K562 (cell line): ENCODE results near the gene ACCSL. TPM values are rescaled to one million over a fixed set of nuclear protein-coding genes. Genes with fewer than 3 reads are reported as not detected.

Experiments
- ATAC-seq: fragments of 200-7000 bp; cut with Tn5 transposase; 3 replicates; pipeline ENCODE4 v1.9.1; 2020; ENCODE audit warnings: moderate library complexity
- BruUV-seq: library from RNA; stranded (reverse); fragments of 400-500 nt; replicated peaks from 2 replicates; lab custom pipeline; 2021; lab: Mats Ljungman, UMichigan
- CTCF ChIA-PET: fragments of 300-600 bp; formaldehyde crosslinking; extraction: SDS; loops from one replicate; lab custom pipeline; 2021; ENCODE audit warnings: low intra/inter-chr PET ratio; lab: Yijun Ruan, JAX
- POLR2A ChIA-PET: fragments of 300-600, 350-650 bp; sonication (Branson Sonifier 250); formaldehyde crosslinking; extraction: SDS; loops from one replicate; lab custom pipeline; 2021; ENCODE audit warnings: antibody characterized with exemption, inconsistent platforms; lab: Yijun Ruan, JAX
- DNase-seq, 4 experiments: peaks; one replicate each; pipeline versions ENCODE4 v3.0.0 to v3.0.0-alpha.2; 2011 to 2018; ENCODE audit warnings: low spot score in 3 of 4, mixed read lengths in 3 of 4; ENCODE audit errors: extremely low read depth in 1 of 4
- FAIRE-seq: peaks from 2 replicates; lab custom pipeline; 2011; peaks lifted over from hg19 to GRCh38; lab: Jason Lieb, UNC
- H2AFZ ChIP-seq: 2 replicates; pipeline ENCODE4 v1.6.0; 2011; ENCODE audit warnings: low read depth, low read length, control low read depth, inconsistent platforms
- H3K27ac ChIP-seq: fragments of 200-600 bp; 3 replicates; pipeline ENCODE4 v1.8.0; 2011; ENCODE audit warnings: low read depth, mild to moderate bottlenecking, control low read depth, inconsistent platforms, low read length, moderate library complexity, mixed read lengths; ENCODE audit errors: extremely low read depth
- H3K27me3 ChIP-seq, 2 experiments: fragments of 300-600 bp in 1 of 2; 2 replicates in 1 of 2; 3 replicates in 1 of 2; pipeline versions ENCODE4 v1.6.0 to v1.8.0; 2011; ENCODE audit warnings: inconsistent platforms in 2 of 2, low read length in 2 of 2, mild to moderate bottlenecking in 1 of 2, mixed read lengths in 1 of 2, moderate library complexity in 1 of 2; ENCODE audit not compliant: control insufficient read depth in 2 of 2, insufficient read depth in 2 of 2
- H3K36me3 ChIP-seq: fragments of 300-600 bp; 3 replicates; pipeline ENCODE4 v1.8.0; 2011; ENCODE audit warnings: mild to moderate bottlenecking, low read length, inconsistent platforms; ENCODE audit not compliant: control insufficient read depth, insufficient read depth
- H3K4me1 ChIP-seq, 2 experiments: fragments of 200-600 bp in 1 of 2; replicated peaks in 1 of 2; 2 replicates in 1 of 2; 3 replicates in 1 of 2; pipeline versions ENCODE4 v1.5.1 to v1.8.0; 2011; ENCODE audit warnings: inconsistent platforms in 2 of 2, low read length in 2 of 2, mild to moderate bottlenecking in 1 of 2, mixed read lengths in 1 of 2, moderate library complexity in 1 of 2; ENCODE audit not compliant: control insufficient read depth in 2 of 2, insufficient read depth in 2 of 2
- H3K4me2 ChIP-seq: 2 replicates; pipeline ENCODE4 v1.6.1; 2011; ENCODE audit warnings: low read length, control low read depth, inconsistent platforms, mixed read lengths; ENCODE audit not compliant: insufficient read depth
- H3K4me3 ChIP-seq: fragments of 200-600 bp; sonication (generic), shearing (Covaris generic); 2 replicates; pipeline ENCODE4 v1.5.1; 2016; ENCODE audit warnings: control low read depth, inconsistent platforms
- H3K79me2 ChIP-seq: fragments of 200-600 bp; 3 replicates; pipeline ENCODE4 v1.8.0; 2011; ENCODE audit warnings: low read length, inconsistent platforms; ENCODE audit not compliant: control insufficient read depth, insufficient read depth
- H3K9ac ChIP-seq, 2 experiments: 2 replicates each; pipeline versions ENCODE4 v1.6.0 to v1.6.1; 2011; ENCODE audit warnings: low read depth in 2 of 2, low read length in 2 of 2, control low read depth in 1 of 2, inconsistent platforms in 1 of 2, mild to moderate bottlenecking in 1 of 2, mixed read lengths in 1 of 2; ENCODE audit not compliant: insufficient read depth in 1 of 2
- H3K9me1 ChIP-seq: one replicate; pipeline ENCODE4 v1.6.0; 2011; ENCODE audit warnings: inconsistent platforms, mild to moderate bottlenecking, low read length, moderate library complexity; ENCODE audit not compliant: control insufficient read depth, insufficient read depth
- H3K9me3 ChIP-seq: replicated peaks from 2 replicates; pipeline ENCODE4 v1.5.1; 2011; ENCODE audit warnings: low read depth, low read length, inconsistent platforms; ENCODE audit not compliant: control insufficient read depth, insufficient read depth
- H4K20me1 ChIP-seq: replicated peaks from 2 replicates; pipeline ENCODE4 v1.6.1; 2011; ENCODE audit warnings: low read length, inconsistent platforms, mixed read lengths; ENCODE audit not compliant: control insufficient read depth, insufficient read depth
- FOXJ2 ChIP-seq: fragments of 200-800 bp; sonication (Bioruptor generic); IDR thresholded peaks from 2 replicates; pipeline ENCODE4 v1.6.1; 2016; ENCODE audit warnings: missing genetic modification characterization, missing compliant biosample characterization
- HDAC8 ChIP-seq: fragments of 450-650 bp; IDR thresholded peaks from 2 replicates; pipeline ENCODE4 v1.6.1; 2016; ENCODE audit warnings: mild to moderate bottlenecking, missing genetic modification characterization, moderate library complexity, missing compliant biosample characterization
- KLF6 ChIP-seq: fragments of 250-450 bp; sonication (Bioruptor Pico); IDR thresholded peaks from 2 replicates; pipeline ENCODE4 v1.4.0; 2020; ENCODE audit warnings: mild to moderate bottlenecking, moderate library complexity, borderline replicate concordance
- PPARD ChIP-seq: fragments of 250-450 bp; sonication (Bioruptor Pico); IDR thresholded peaks from 2 replicates; pipeline ENCODE4 v1.8.0; 2022; ENCODE audit warnings: inconsistent platforms, mild to moderate bottlenecking, moderate library complexity
- SETDB1 ChIP-seq: IDR thresholded peaks from one replicate; pipeline ENCODE4 v1.6.1; 2012; ENCODE audit warnings: low read length, control low read depth, inconsistent platforms
- SP1 ChIP-seq: sonication (generic); formaldehyde crosslinking; IDR thresholded peaks from 2 replicates; pipeline ENCODE4 v1.8.1; 2022; ENCODE audit warnings: mild to moderate bottlenecking, missing genetic modification reagents
- ZNF232 ChIP-seq: sonication (generic); formaldehyde crosslinking; IDR thresholded peaks from 2 replicates; pipeline ENCODE4 v1.8.0; 2022; ENCODE audit warnings: mild to moderate bottlenecking, missing genetic modification reagents
- ZNF408 ChIP-seq: fragments of 250-450 bp; sonication (Bioruptor Pico); IDR thresholded peaks from 2 replicates; pipeline ENCODE4 v1.4.0; 2020; ENCODE audit warnings: low read depth, mild to moderate bottlenecking, moderate library complexity
- ZNF592 ChIP-seq: fragments of 450-650 bp; IDR thresholded peaks from 2 replicates; pipeline ENCODE4 v1.6.1; 2017; ENCODE audit warnings: antibody characterized with exemption, mild to moderate bottlenecking
- WGBS: fragments of 100-300 bp; shearing (Covaris generic); methylation state at CpG from one replicate; pipeline ENCODE4 v1.1.6; 2016; ENCODE audit warnings: low coverage, mixed read lengths; ENCODE audit not compliant: insufficient coverage; ENCODE audit errors: missing lambda C conversion rate; 5-methylcytosine and 5-hydroxymethylcytosine counted together
- in situ Hi-C: fragments of 300-500 bp; cut with MboI; formaldehyde crosslinking; loops from 4 replicates; pipeline ENCODE4 v1.15.0; 2018; ENCODE audit warnings: inconsistent platforms, mixed read lengths
- intact Hi-C: fragments of 100-400 bp; cut with micrococcal nuclease; formaldehyde crosslinking; loops from 2 replicates; pipeline ENCODE4 v1.14.2; 2022
- polyA plus RNA-seq, 8 experiments: library from polyadenylated mRNA; depleted of rRNA in 4 of 8; stranded (reverse) in 5 of 8; unstranded in 3 of 8; fragments of >200 nt; fragmentation: Nextera tagmentation in 2 of 8; fragmentation: Illumina TruSeq in 1 of 8; extraction: Ambion mirVana in 2 of 8; extraction: Trizol in 1 of 8; gene quantifications; 2 replicates each; pipeline versions ENCODE4 v1.2.1 to v1.2.3, GENCODE V29; 2011 to 2014; ENCODE audit warnings: inconsistent platforms in 1 of 8, missing spikeins in 1 of 8
- total RNA-seq, 7 experiments: library from RNA; depleted of rRNA in 6 of 7; stranded (reverse); fragments of >200 nt in 6 of 7; fragmentation: Illumina TruSeq in 2 of 7; extraction: Trizol in 2 of 7; gene quantifications; 2 replicates each; pipeline versions ENCODE4 v1.2.1 to v1.2.3, GENCODE V29; 2011 to 2021; ENCODE audit warnings: low replicate concordance in 1 of 7
- TF ChIP-seq, protein P1 (sequence below), 2 experiments: fragments of 250-450 bp in 1 of 2; fragments of 450-650 bp in 1 of 2; sonication (Bioruptor Pico) in 1 of 2; IDR thresholded peaks; 2 replicates each; pipeline versions ENCODE4 v1.6.1 to v1.8.0; 2016 to 2021; ENCODE audit warnings: mild to moderate bottlenecking in 2 of 2, moderate library complexity in 2 of 2, missing compliant biosample characterization in 1 of 2, missing genetic modification characterization in 1 of 2
- TF ChIP-seq, protein P2 (sequence below): sonication (generic); formaldehyde crosslinking; IDR thresholded peaks from 2 replicates; pipeline ENCODE4 v1.8.0; 2022; ENCODE audit warnings: mild to moderate bottlenecking, low read depth, missing genetic modification reagents

Gene ACCSL
- total and polyA plus RNA-seq, 9 of the 15 experiments (the other 6 are each of a cell fraction or from before 2014, with no cell fraction given), result not detected

- no peak overlapping the region for H2AFZ ChIP-seq
- H3K9ac ChIP-seq, result 0 out of 4 replicates have a peak overlapping the region, but pooled peaks of 1 of the 2 experiments have one; percentile 41
- WGBS, result 85% methylated on average over 9 of the region's 9 CpGs
- no peaks in the 10 kb centered on the region for H3K79me2 ChIP-seq
- H3K9me1 ChIP-seq, result no peaks in the 10 kb centered on the region
- H3K9me3 ChIP-seq, result no peaks in the 10 kb centered on the region
- TF ChIP-seq SP1 (no peak), PPARD (CRISPR knock-in tag) (no peak), ZNF232 (CRISPR knock-in tag) (no peak), SETDB1 (no peak), HDAC8 (tag) (no peak), ZNF408 (CRISPR knock-in tag) (no peak), FOXJ2 (tag) (no peak), KLF6 (no peak), ZNF592 (no peak)
- TF ChIP-seq, protein P1, sequence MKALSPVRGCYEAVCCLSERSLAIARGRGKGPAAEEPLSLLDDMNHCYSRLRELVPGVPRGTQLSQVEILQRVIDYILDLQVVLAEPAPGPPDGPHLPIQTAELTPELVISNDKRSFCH (CRISPR knock-in tag; IDR thresholded peaks at IDR 0.05), result no peak
- TF ChIP-seq, protein P1 (tag; IDR thresholded peaks at IDR 0.05), result no peak
- TF ChIP-seq, protein P2, sequence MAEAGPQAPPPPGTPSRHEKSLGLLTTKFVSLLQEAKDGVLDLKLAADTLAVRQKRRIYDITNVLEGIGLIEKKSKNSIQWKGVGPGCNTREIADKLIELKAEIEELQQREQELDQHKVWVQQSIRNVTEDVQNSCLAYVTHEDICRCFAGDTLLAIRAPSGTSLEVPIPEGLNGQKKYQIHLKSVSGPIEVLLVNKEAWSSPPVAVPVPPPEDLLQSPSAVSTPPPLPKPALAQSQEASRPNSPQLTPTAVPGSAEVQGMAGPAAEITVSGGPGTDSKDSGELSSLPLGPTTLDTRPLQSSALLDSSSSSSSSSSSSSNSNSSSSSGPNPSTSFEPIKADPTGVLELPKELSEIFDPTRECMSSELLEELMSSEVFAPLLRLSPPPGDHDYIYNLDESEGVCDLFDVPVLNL (CRISPR knock-in tag), result no peak
- H3K4me1 ChIP-seq, result no peaks in the 10 kb centered on the region
- in situ Hi-C loops, result no loop called here
- H3K27me3 ChIP-seq, result no peaks in the 10 kb centered on the region
- H3K27ac ChIP-seq, result no peak overlapping the region
- ChIA-PET CTCF (no interaction called here), POLR2A (no interaction called here)
- no peak overlapping the region for H3K4me3 ChIP-seq
- H4K20me1 ChIP-seq, result no peaks in the 10 kb centered on the region
- FAIRE-seq, result no peak
- peaks cover 8% of the 10 kb centered on the region; the same call in 2 of the 3 replicates for H3K36me3 ChIP-seq
- H3K4me2 ChIP-seq, result no peak overlapping the region
- no TSS peak for BruUV-seq
- no peak for DNase-seq
- intact Hi-C loops, result no loop called here
- no peak for ATAC-seq
These were observed 33.2 kb downstream of the ACCSL start for GRCh38 chr11:44080951-44081350.
